Gastrocnemius medialis (tissue), 4 donors: ENCODE data around the gene PRKCH.

Source experiments
- POLR2A ChIP-seq, 2 donors: fragments of 450-650 bp; IDR thresholded peaks; one replicate each; pipeline ENCODE4 v1.6.1; 2017; ENCODE audit warnings: antibody characterized with exemption in 2 of 2, mild to moderate bottlenecking in 2 of 2, moderate library complexity in 2 of 2
- TF ChIP-seq, protein P1 (sequence below), 5 experiments: fragments of 450-650 bp in 3 of 5; fragments of 200-600 bp in 2 of 5; sonication (generic) in 2 of 5; IDR thresholded peaks in 4 of 5; conservative IDR thresholded peaks in 1 of 5; 1 replicate in 4 of 5; 2 replicates in 1 of 5; pipeline ENCODE4 v1.5.1; 2016 to 2019; ENCODE audit warnings: antibody characterized with exemption in 5 of 5, mild to moderate bottlenecking in 3 of 5, moderate library complexity in 3 of 5

DNA sequence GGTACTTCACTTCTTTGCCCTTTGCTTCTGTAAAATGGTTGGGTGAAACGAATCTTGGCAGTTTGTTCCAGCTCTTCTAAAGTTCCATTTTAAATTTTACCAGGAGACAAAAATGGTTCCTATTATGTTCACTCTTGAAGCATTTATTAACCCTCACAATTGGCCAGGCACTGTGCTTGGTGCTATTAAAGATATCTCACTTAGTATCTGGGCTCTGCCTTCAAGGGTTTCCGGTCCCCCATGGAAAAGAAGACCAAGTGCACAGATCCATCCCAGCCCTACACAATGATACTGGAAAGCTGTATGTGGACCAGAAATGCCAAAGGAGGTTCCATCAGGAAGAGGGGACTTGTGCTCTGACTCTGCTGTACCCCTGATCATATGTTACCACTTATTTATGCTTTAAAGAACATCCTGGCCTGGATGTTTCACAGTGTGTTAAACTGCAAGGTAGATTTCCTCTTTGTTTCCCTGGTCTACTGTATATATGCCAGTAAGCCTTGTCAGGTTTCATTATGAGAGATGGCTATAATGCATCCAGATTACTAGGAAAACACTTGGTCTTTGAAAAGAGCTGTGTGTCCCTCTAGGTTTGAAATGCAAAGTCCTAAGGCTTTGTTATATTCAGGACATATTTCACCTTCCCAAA, 154.8 kb downstream of the PRKCH start:
- TF ChIP-seq, protein P1, sequence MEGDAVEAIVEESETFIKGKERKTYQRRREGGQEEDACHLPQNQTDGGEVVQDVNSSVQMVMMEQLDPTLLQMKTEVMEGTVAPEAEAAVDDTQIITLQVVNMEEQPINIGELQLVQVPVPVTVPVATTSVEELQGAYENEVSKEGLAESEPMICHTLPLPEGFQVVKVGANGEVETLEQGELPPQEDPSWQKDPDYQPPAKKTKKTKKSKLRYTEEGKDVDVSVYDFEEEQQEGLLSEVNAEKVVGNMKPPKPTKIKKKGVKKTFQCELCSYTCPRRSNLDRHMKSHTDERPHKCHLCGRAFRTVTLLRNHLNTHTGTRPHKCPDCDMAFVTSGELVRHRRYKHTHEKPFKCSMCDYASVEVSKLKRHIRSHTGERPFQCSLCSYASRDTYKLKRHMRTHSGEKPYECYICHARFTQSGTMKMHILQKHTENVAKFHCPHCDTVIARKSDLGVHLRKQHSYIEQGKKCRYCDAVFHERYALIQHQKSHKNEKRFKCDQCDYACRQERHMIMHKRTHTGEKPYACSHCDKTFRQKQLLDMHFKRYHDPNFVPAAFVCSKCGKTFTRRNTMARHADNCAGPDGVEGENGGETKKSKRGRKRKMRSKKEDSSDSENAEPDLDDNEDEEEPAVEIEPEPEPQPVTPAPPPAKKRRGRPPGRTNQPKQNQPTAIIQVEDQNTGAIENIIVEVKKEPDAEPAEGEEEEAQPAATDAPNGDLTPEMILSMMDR (IDR thresholded peaks at IDR 0.05 in 4 of 5, conservative IDR thresholded peaks at IDR 0.05 in 1 of 5): no peak
- TF ChIP-seq POLR2A (IDR thresholded peaks at IDR 0.05): no peak
